ENCODE measurements around the gene HDAC9.

DNA sequence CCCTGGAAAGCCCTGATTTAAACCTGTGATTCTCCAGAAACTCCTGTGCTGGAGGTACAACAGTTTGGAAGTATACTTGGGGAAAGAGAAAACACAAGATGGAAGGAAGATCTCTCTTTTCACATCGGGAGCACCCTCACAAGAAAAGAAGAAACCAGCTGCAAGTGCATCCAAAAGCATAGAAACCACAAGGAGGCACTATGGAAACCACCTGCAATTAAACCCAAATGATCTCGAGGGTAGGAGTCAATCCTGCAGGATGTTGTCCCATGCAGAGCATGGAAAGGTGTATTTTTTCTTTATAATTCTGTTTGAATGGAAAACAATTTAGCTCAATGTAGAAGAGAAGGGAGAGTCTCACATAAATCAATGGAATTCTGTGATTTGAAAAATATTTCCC, 411.4 kb downstream of the HDAC9 start:
- TF ChIP-seq KLF10 (tag by site-specific recombination; IDR thresholded peaks at IDR 0.05) (no peak), YY1 (tag by site-specific recombination; IDR thresholded peaks at IDR 0.05) (no peak), ZNF202 (tag by site-specific recombination; IDR thresholded peaks at IDR 0.05; ENCODE audit: borderline replicate concordance) (no peak)
